Panc1 (cell line): ENCODE results near the gene OLFML1. TPM values are rescaled to one million over a fixed set of nuclear protein-coding genes. Genes with fewer than 3 reads are reported as not detected.

ENCODE experiments used
- ATAC-seq: fragments of 200-7000 bp; cut with Tn5 transposase; 2 replicates; pipeline ENCODE4 v1.9.1; 2020; ENCODE audit warnings: mild to moderate bottlenecking, moderate library complexity
- BruUV-seq: library from RNA; stranded (reverse); fragments of 400-500 nt; replicated peaks from 2 replicates; lab custom pipeline; 2021; lab: Mats Ljungman, UMichigan
- CTCF ChIA-PET: fragments of 300-600 bp; sonication (Branson Sonifier 250); formaldehyde crosslinking; loops from one replicate; lab custom pipeline; 2022; ENCODE audit warnings: antibody characterized with exemption; lab: Charles Lee
- POLR2A ChIA-PET: fragments of 300-600 bp; sonication (Branson Sonifier 250); formaldehyde crosslinking; loops from one replicate; lab custom pipeline; 2022; ENCODE audit warnings: antibody characterized with exemption; lab: Charles Lee
- DNase-seq: peaks from one replicate; pipeline ENCODE4 v3.0.0-alpha.2; 2010; ENCODE audit warnings: low read depth, low spot score
- H3K27ac ChIP-seq: 2 replicates; pipeline ENCODE4 v1.5.1; 2011; ENCODE audit warnings: mild to moderate bottlenecking, low read length, inconsistent platforms
- H3K27me3 ChIP-seq: fragments of 200-500 bp; sonication (Bioruptor generic); 2 replicates; pipeline ENCODE4 v1.6.0; 2014; ENCODE audit warnings: low read length, inconsistent platforms; ENCODE audit not compliant: control insufficient read depth, insufficient read depth
- H3K36me3 ChIP-seq: fragments of 200-500 bp; sonication (Bioruptor generic); 2 replicates; pipeline ENCODE4 v1.5.1; 2014; ENCODE audit warnings: inconsistent platforms, mild to moderate bottlenecking, low read length, moderate library complexity; ENCODE audit not compliant: control insufficient read depth, insufficient read depth
- H3K4me1 ChIP-seq: 2 replicates; pipeline ENCODE4 v1.5.1; 2011; ENCODE audit warnings: inconsistent platforms, mild to moderate bottlenecking, low read length, moderate library complexity; ENCODE audit not compliant: control insufficient read depth, insufficient read depth
- H3K4me3 ChIP-seq, 2 experiments: 2 replicates each; pipeline ENCODE4 v1.5.1; 2011 to 2012; ENCODE audit warnings: low read depth in 2 of 2, low read length in 2 of 2, mild to moderate bottlenecking in 2 of 2, inconsistent platforms in 1 of 2, moderate library complexity in 1 of 2
- H3K9me3 ChIP-seq: fragments of 200-500 bp; sonication (Bioruptor generic); 2 replicates; pipeline ENCODE4 v1.5.1; 2014; ENCODE audit warnings: low read depth, mild to moderate bottlenecking, inconsistent platforms, low read length, moderate library complexity; ENCODE audit not compliant: control insufficient read depth, insufficient read depth
- CTCF ChIP-seq: fragments of 450-650 bp; IDR thresholded peaks from 2 replicates; pipeline ENCODE4 v1.5.1; 2017; ENCODE audit warnings: mild to moderate bottlenecking
- POLR2AphosphoS5 ChIP-seq: IDR thresholded peaks from 2 replicates; pipeline ENCODE4 v1.6.1; 2012; ENCODE audit warnings: mild to moderate bottlenecking, low read depth, low read length, moderate library complexity
- REST ChIP-seq, 2 experiments: IDR thresholded peaks; 2 replicates each; pipeline ENCODE4 v1.6.1; 2011 to 2012; ENCODE audit warnings: low read depth in 2 of 2, control low read depth in 1 of 2, low read length in 1 of 2, mild to moderate bottlenecking in 1 of 2, moderate library complexity in 1 of 2; ENCODE audit not compliant: insufficient read depth in 1 of 2
- SIN3A ChIP-seq: IDR thresholded peaks from 2 replicates; pipeline ENCODE4 v1.6.1; 2012; ENCODE audit warnings: low read depth, mild to moderate bottlenecking, low read length, moderate library complexity, borderline replicate concordance; ENCODE audit not compliant: insufficient read depth
- TCF7L2 ChIP-seq: IDR thresholded peaks from 2 replicates; pipeline ENCODE4 v1.6.1; 2011; ENCODE audit warnings: mild to moderate bottlenecking, low read depth, low read length, inconsistent platforms
- in situ Hi-C: cut with HindIII; loops from 2 replicates; pipeline ENCODE4 v1.10.0; 2016; ENCODE audit warnings: low sequenced_read_pairs, low pct_unique_long_range_greater_than_20kb
- intact Hi-C: fragments of 100-400 bp; cut with micrococcal nuclease; formaldehyde crosslinking; loops from one replicate; pipeline ENCODE4 v1.10.0; 2022; ENCODE audit not compliant: unreplicated experiment
- total RNA-seq: library from RNA; stranded (reverse); gene quantifications from one replicate; pipeline ENCODE4 v1.2.1, GENCODE V29; 2021; ENCODE audit not compliant: unreplicated experiment

The OLFML1 gene
- total RNA-seq, 1 experiment from 2014 or later: not detected

GRCh38 chr11:7488681-7489080 is 3.4 kb downstream of the OLFML1 start:
- no peaks in the 10 kb centered on the region for H3K4me1 ChIP-seq
- BruUV-seq: no TSS peak
- H3K4me3 ChIP-seq: no peak overlapping the region
- H3K9me3 ChIP-seq: no peaks in the 10 kb centered on the region
- in situ Hi-C loops: no loop called here
- peaks cover 14% of the 10 kb centered on the region; the same call in 1 of the 2 replicates for H3K27me3 ChIP-seq
- no peak for DNase-seq
- TF ChIP-seq CTCF: no peak
- ATAC-seq: no peak
- no peak overlapping the region for H3K27ac ChIP-seq
- POLR2A ChIA-PET: no interaction called here
- CTCF ChIA-PET: interaction anchor here (0.8 kb wide), 1 partner anchor 46 kb away, joined by 3 read pairs; no protein-coding TSS in a partner anchor
- intact Hi-C loops: no loop called here
- H3K36me3 ChIP-seq: no peaks in the 10 kb centered on the region

GRCh38 chr11:7489376-7489775 is 4.1 kb downstream of the OLFML1 start:
- TF ChIP-seq REST (IDR thresholded peaks at IDR 0.05; ENCODE audit: insufficient read depth in 1 of 2, low read depth in 2 of 2, low read length in 1 of 2): no peak
- no peak for TF ChIP-seq TCF7L2
- TF ChIP-seq POLR2AphosphoS5: no peak
- TF ChIP-seq CTCF: no peak
- TF ChIP-seq SIN3A: no peak
- DNase-seq (no peak), ATAC-seq (no peak)
- H3K4me1 ChIP-seq: no peaks in the 10 kb centered on the region
- POLR2A ChIA-PET: no interaction called here
- in situ Hi-C loops (no loop called here), intact Hi-C loops (no loop called here)
- H3K36me3 ChIP-seq: no peaks in the 10 kb centered on the region
- H3K4me3 ChIP-seq: no peak overlapping the region
- no peak overlapping the region for H3K27ac ChIP-seq
- peaks cover 14% of the 10 kb centered on the region; the same call in 1 of the 2 replicates for H3K27me3 ChIP-seq
- CTCF ChIA-PET: no interaction called here
- no peaks in the 10 kb centered on the region for H3K9me3 ChIP-seq
- BruUV-seq: no TSS peak
